Breast epithelium (tissue), 4 donors: ENCODE results near the gene SUMO2. TPM values are rescaled to one million over a fixed set of nuclear protein-coding genes. Genes with fewer than 3 reads are reported as not detected.
A peak's percentile ranks its signal among the peaks of the same experiment; 100 is the strongest.

ENCODE experiments used
- DNase-seq, 2 donors: peaks; one replicate each; pipeline ENCODE4 v3.0.0-alpha.2; 2019; ENCODE audit warnings: low spot score in 2 of 2
- H3K27ac ChIP-seq, 2 donors: fragments of 200-600 bp; sonication (generic) in 1 of 2; one replicate each; pipeline ENCODE4 v1.5.1; 2016 to 2019; ENCODE audit warnings: mild to moderate bottlenecking in 1 of 2
- H3K27me3 ChIP-seq, 2 donors: fragments of 200-600 bp; sonication (generic) in 1 of 2; one replicate each; pipeline versions ENCODE4 v1.5.1 to v1.6.0; 2017 to 2019; ENCODE audit warnings: control low read depth in 1 of 2, mild to moderate bottlenecking in 1 of 2
- H3K36me3 ChIP-seq: fragments of 200-600 bp; one replicate; pipeline ENCODE4 v1.5.1; 2019
- H3K4me1 ChIP-seq, 2 donors: fragments of 200-600 bp; sonication (generic); one replicate each; pipeline ENCODE4 v1.5.1; 2016 to 2019; ENCODE audit warnings: control low read depth in 1 of 2
- H3K4me3 ChIP-seq, 3 donors: fragments of 200-600 bp; sonication (generic); 1 replicate in 2 of 3; 2 replicates in 1 of 3; pipeline ENCODE4 v1.5.1; 2016 to 2019; ENCODE audit warnings: mild to moderate bottlenecking in 3 of 3, moderate library complexity in 2 of 3
- H3K9me3 ChIP-seq, 2 donors: fragments of 200-600 bp; sonication (generic) in 1 of 2; one replicate each; pipeline ENCODE4 v1.5.1; 2016 to 2019; ENCODE audit warnings: control low read depth in 1 of 2
- POLR2A ChIP-seq: fragments of 450-650 bp; IDR thresholded peaks from one replicate; pipeline ENCODE4 v1.6.1; 2016; ENCODE audit warnings: antibody characterized with exemption, mild to moderate bottlenecking, moderate library complexity
- POLR2AphosphoS5 ChIP-seq, 3 donors: sonication (generic); formaldehyde crosslinking; IDR thresholded peaks; one replicate each; pipeline ENCODE4 v1.6.1; 2017; ENCODE audit warnings: antibody characterized with exemption in 3 of 3
- intact Hi-C: fragments of 100-400 bp; cut with DNase I; formaldehyde crosslinking; loops from one replicate; pipeline ENCODE4 v1.15.1; 2023; ENCODE audit warnings: low total_unique reads
- total RNA-seq, 3 donors: library from RNA; depleted of rRNA; stranded (reverse); fragments of >200 nt; gene quantifications; one replicate each; pipeline ENCODE4 v1.1.0, GENCODE V29; 2016
- TF ChIP-seq, protein P1 (sequence below), 3 donors: fragments of 450-650 bp; IDR thresholded peaks; one replicate each; pipeline ENCODE4 v1.5.1; 2016 to 2017; ENCODE audit warnings: antibody characterized with exemption in 3 of 3, mild to moderate bottlenecking in 3 of 3, moderate library complexity in 3 of 3

SUMO2 gene
- total RNA-seq, 3 donors from 2014 or later, result 68.8 to 78.6 (median 74.6) TPM

GRCh38 chr17:75181608-75182318, 996 bp downstream of the SUMO2 start:
- intact Hi-C loops, result no loop called here
- TF ChIP-seq POLR2AphosphoS5 (IDR thresholded peaks at IDR 0.05), result no peak
- TF ChIP-seq, protein P1, sequence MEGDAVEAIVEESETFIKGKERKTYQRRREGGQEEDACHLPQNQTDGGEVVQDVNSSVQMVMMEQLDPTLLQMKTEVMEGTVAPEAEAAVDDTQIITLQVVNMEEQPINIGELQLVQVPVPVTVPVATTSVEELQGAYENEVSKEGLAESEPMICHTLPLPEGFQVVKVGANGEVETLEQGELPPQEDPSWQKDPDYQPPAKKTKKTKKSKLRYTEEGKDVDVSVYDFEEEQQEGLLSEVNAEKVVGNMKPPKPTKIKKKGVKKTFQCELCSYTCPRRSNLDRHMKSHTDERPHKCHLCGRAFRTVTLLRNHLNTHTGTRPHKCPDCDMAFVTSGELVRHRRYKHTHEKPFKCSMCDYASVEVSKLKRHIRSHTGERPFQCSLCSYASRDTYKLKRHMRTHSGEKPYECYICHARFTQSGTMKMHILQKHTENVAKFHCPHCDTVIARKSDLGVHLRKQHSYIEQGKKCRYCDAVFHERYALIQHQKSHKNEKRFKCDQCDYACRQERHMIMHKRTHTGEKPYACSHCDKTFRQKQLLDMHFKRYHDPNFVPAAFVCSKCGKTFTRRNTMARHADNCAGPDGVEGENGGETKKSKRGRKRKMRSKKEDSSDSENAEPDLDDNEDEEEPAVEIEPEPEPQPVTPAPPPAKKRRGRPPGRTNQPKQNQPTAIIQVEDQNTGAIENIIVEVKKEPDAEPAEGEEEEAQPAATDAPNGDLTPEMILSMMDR (IDR thresholded peaks at IDR 0.05), result no peak
- no peak for TF ChIP-seq POLR2A
- Histone ChIP-seq H3K27ac (peak overlapping the region; percentile 99), H3K4me3 (peak overlapping the region; percentile 79 to 98 (median 85)), H3K9me3 (no peaks in the 10 kb centered on the region), H3K27me3 (no peaks in the 10 kb centered on the region), H3K4me1 (peaks cover 0 to 6% of the 10 kb centered on the region in 2 donors), H3K36me3 (no peaks in the 10 kb centered on the region)
- DNase-seq, result no peak

- intact Hi-C loops, result no loop called here
- Histone ChIP-seq H3K27me3 (no peaks in the 10 kb centered on the region), H3K36me3 (no peaks in the 10 kb centered on the region), H3K4me1 (peaks cover 0 to 6% of the 10 kb centered on the region in 2 donors), H3K9me3 (no peaks in the 10 kb centered on the region), H3K27ac (peak overlapping the region in 1 of 2 donors; percentile 99), H3K4me3 (peak overlapping the region; percentile 79 to 98 (median 85))
- no peak for TF ChIP-seq POLR2AphosphoS5 (IDR thresholded peaks at IDR 0.05)
- no peak for TF ChIP-seq POLR2A
- TF ChIP-seq, protein P1 (IDR thresholded peaks at IDR 0.05), result no peak
- DNase-seq, result no peak
These were observed 1.6 kb downstream of the SUMO2 start for GRCh38 chr17:75181110-75181509.

- Histone ChIP-seq H3K27me3 (no peaks in the 10 kb centered on the region), H3K9me3 (no peaks in the 10 kb centered on the region), H3K27ac (peak overlapping the region in 1 of 2 donors; percentile 34), H3K4me3 (no peak overlapping the region), H3K4me1 (peaks cover 0 to 6% of the 10 kb centered on the region in 2 donors), H3K36me3 (peaks cover 4% of the 10 kb centered on the region)
- DNase-seq, result no peak
- intact Hi-C loops, result no loop called here
- no peak for TF ChIP-seq POLR2A
- TF ChIP-seq, protein P1 (IDR thresholded peaks at IDR 0.05), result no peak
- no peak for TF ChIP-seq POLR2AphosphoS5 (IDR thresholded peaks at IDR 0.05)
These were observed 4.3 kb downstream of the SUMO2 start for GRCh38 chr17:75178453-75178852.

DNA sequence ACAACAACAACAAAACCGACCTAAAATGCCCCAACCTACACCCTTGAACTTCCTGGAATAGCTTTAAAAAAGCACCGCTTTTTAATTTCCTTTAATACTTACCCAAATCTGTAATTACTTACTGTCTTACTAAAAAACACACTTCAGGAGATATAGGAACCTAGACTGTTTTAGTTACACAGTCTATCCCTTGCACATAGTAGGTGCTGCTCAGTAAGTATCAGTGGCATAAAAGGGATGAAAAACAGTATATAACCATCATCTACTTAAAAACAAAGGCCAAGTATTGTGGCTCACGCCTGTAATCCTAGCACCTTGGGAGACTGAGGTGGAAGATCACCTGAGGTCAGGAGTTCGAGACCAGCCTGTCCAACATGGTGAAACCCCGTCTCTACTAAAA, 6.1 kb downstream of the SUMO2 start:
- Histone ChIP-seq H3K27me3 (no peaks in the 10 kb centered on the region), H3K4me1 (peaks cover 0 to 6% of the 10 kb centered on the region in 2 donors), H3K36me3 (peaks cover 4% of the 10 kb centered on the region), H3K4me3 (no peak overlapping the region), H3K27ac (no peak overlapping the region), H3K9me3 (no peaks in the 10 kb centered on the region)
- no peak for DNase-seq
- TF ChIP-seq POLR2A, result no peak
- TF ChIP-seq, protein P1 (IDR thresholded peaks at IDR 0.05), result no peak
- TF ChIP-seq POLR2AphosphoS5 (IDR thresholded peaks at IDR 0.05), result no peak
- intact Hi-C loops, result no loop called here

- no peak for DNase-seq
- TF ChIP-seq POLR2AphosphoS5 (IDR thresholded peaks at IDR 0.05), result no peak
- TF ChIP-seq, protein P1 (IDR thresholded peaks at IDR 0.05), result no peak
- no peak for TF ChIP-seq POLR2A
These were observed 7.8 kb downstream of the SUMO2 start for GRCh38 chr17:75174996-75175395.

More at GRCh38 chr17:75174996-75175395, 7.8 kb downstream of the SUMO2 start:
- Histone ChIP-seq H3K27me3 (no peaks in the 10 kb centered on the region), H3K4me1 (no peaks in the 10 kb centered on the region), H3K27ac (no peak overlapping the region), H3K9me3 (no peaks in the 10 kb centered on the region), H3K36me3 (peaks cover 4% of the 10 kb centered on the region), H3K4me3 (no peak overlapping the region)
- intact Hi-C loops, result no loop called here
